Smooth muscle cell of the brain vasculature (primary cell): ENCODE data around the gene PTGDS.

Experiments used
- DNase-seq: peaks from one replicate; pipeline ENCODE4 v3.0.0-alpha.2; 2012; ENCODE audit warnings: low read depth, low spot score

The PTGDS gene

GRCh38 chr9:136973618-136974617, 3.4 kb upstream of the PTGDS start:
- no peak for DNase-seq

GRCh38 chr9:136974817-136975535, 2.3 kb upstream of the PTGDS start:
- no peak for DNase-seq

GRCh38 chr9:136975644-136976043, 1.7 kb upstream of the PTGDS start:
- DNase-seq, result no peak

- DNase-seq, result no peak
These were observed 357 bp downstream of the PTGDS start for GRCh38 chr9:136977649-136978072.

- no peak for DNase-seq
These were observed 965 bp downstream of the PTGDS start for GRCh38 chr9:136978073-136978864.

- no peak for DNase-seq
These were observed 1.7 kb downstream of the PTGDS start for GRCh38 chr9:136978865-136979544.

- DNase-seq, result no peak
These were observed 2.7 kb downstream of the PTGDS start for GRCh38 chr9:136979769-136980587.

- no peak for DNase-seq
These were observed 3.6 kb downstream of the PTGDS start for GRCh38 chr9:136980669-136981478.

- no peak for DNase-seq
These were observed 4.4 kb downstream of the PTGDS start for GRCh38 chr9:136981588-136982231.

- DNase-seq, result no peak
These were observed 5.1 kb downstream of the PTGDS start, which contains the start of gene LCNL1 for GRCh38 chr9:136982232-136983051. LCNL1 (plus strand) TSS chr9:136982993; CDS start chr9:136983587, 594 bp downstream.

- no peak for DNase-seq
These were observed 5.9 kb downstream of the PTGDS start for GRCh38 chr9:136983167-136983566.

GRCh38 chr9:136983656-136984314, 6.5 kb downstream of the PTGDS start:
- no peak for DNase-seq

GRCh38 chr9:136984464-136985026, 7.2 kb downstream of the PTGDS start:
- DNase-seq, result no peak

GRCh38 chr9:136985027-136985602, 7.8 kb downstream of the PTGDS start:
- DNase-seq, result no peak

- DNase-seq, result no peak
These were observed 8.5 kb downstream of the PTGDS start for GRCh38 chr9:136985853-136986252.

- no peak for DNase-seq
These were observed 11.6 kb downstream of the PTGDS start for GRCh38 chr9:136988872-136989271.
